Measurements from ENCODE around the gene SLC10A7. TPM values are rescaled to one million over a fixed set of nuclear protein-coding genes. Genes with fewer than 3 reads are reported as not detected.

SLC10A7 gene
- total RNA-seq, 1 donor from 2014 or later, result 6.5 TPM

- DNase-seq (ENCODE audit: low read depth in 2 of 2), result no peak
Observed at GRCh38 chr4:146495269-146495668, 26.5 kb downstream of the SLC10A7 start.

GRCh38 chr4:146494143-146494542, 27.6 kb downstream of the SLC10A7 start:
- no peak for DNase-seq (ENCODE audit: low read depth in 2 of 2)

- no peak for DNase-seq (ENCODE audit: low read depth in 2 of 2)
Observed at GRCh38 chr4:146490106-146490505, 31.6 kb downstream of the SLC10A7 start.

GRCh38 chr4:146488495-146489174, 33.1 kb downstream of the SLC10A7 start:
- peak in 1 of 2 donors; percentile 81 for DNase-seq (ENCODE audit: low read depth in 2 of 2)

GRCh38 chr4:146486565-146486964, 35.2 kb downstream of the SLC10A7 start:
- no peak for DNase-seq (ENCODE audit: low read depth in 2 of 2)

- no peak for DNase-seq (ENCODE audit: low read depth in 2 of 2)
Observed at GRCh38 chr4:146485968-146486367, 35.8 kb downstream of the SLC10A7 start.

- DNase-seq (ENCODE audit: low read depth in 2 of 2), result no peak
Observed at GRCh38 chr4:146482788-146483187, 39.0 kb downstream of the SLC10A7 start.

GRCh38 chr4:146481246-146481645, 40.5 kb downstream of the SLC10A7 start:
- no peak for DNase-seq (ENCODE audit: low read depth in 2 of 2)

GRCh38 chr4:146478009-146478408, 43.7 kb downstream of the SLC10A7 start:
- no peak for DNase-seq (ENCODE audit: low read depth in 2 of 2)

GRCh38 chr4:146477054-146477453, 44.7 kb downstream of the SLC10A7 start:
- DNase-seq (ENCODE audit: low read depth in 2 of 2), result peak in 1 of 2 donors; percentile 64

GRCh38 chr4:146472404-146472803, 49.3 kb downstream of the SLC10A7 start:
- DNase-seq (ENCODE audit: low read depth in 2 of 2), result no peak

GRCh38 chr4:146470604-146471003, 51.1 kb downstream of the SLC10A7 start:
- no peak for DNase-seq (ENCODE audit: low read depth in 2 of 2)

- DNase-seq (ENCODE audit: low read depth in 2 of 2), result no peak
Observed at GRCh38 chr4:146469022-146469421, 52.7 kb downstream of the SLC10A7 start.

GRCh38 chr4:146465628-146466027, 56.1 kb downstream of the SLC10A7 start:
- DNase-seq (ENCODE audit: low read depth in 2 of 2), result no peak

- DNase-seq (ENCODE audit: low read depth in 2 of 2), result no peak
Observed at GRCh38 chr4:146462251-146462650, 59.5 kb downstream of the SLC10A7 start.

GRCh38 chr4:146458594-146458993, 63.1 kb downstream of the SLC10A7 start:
- DNase-seq (ENCODE audit: low read depth in 2 of 2), result no peak

GRCh38 chr4:146456681-146457080, 65.1 kb downstream of the SLC10A7 start:
- no peak for DNase-seq (ENCODE audit: low read depth in 2 of 2)

GRCh38 chr4:146453181-146453807, 68.4 kb downstream of the SLC10A7 start:
- DNase-seq (ENCODE audit: low read depth in 2 of 2), result no peak

GRCh38 chr4:146450524-146450923, 71.2 kb downstream of the SLC10A7 start:
- no peak for DNase-seq (ENCODE audit: low read depth in 2 of 2)

GRCh38 chr4:146446555-146446954, 75.2 kb downstream of the SLC10A7 start:
- DNase-seq (ENCODE audit: low read depth in 2 of 2), result no peak

GRCh38 chr4:146445198-146446150, 76.3 kb downstream of the SLC10A7 start:
- no peak for DNase-seq (ENCODE audit: low read depth in 2 of 2)

GRCh38 chr4:146443525-146443924, 78.2 kb downstream of the SLC10A7 start:
- DNase-seq (ENCODE audit: low read depth in 2 of 2), result no peak
